Nephron (organoid): ENCODE measurements around the gene SLC11A2.
"Not testable (repeated sequence)": the region's sequence is repeated elsewhere in the genome, so short reads cannot be mapped to it uniquely, and the experiment has no call there.

Source experiments
- H3K27ac Mint-ChIP-seq, 3 experiments: 2 replicates each; pipeline ENCODE4 v1.8.0; 2020; ENCODE audit warnings: mixed read lengths in 3 of 3, mild to moderate bottlenecking in 2 of 3, moderate library complexity in 1 of 3
- H3K27me3 Mint-ChIP-seq: 2 replicates; pipeline ENCODE4 v1.8.0; 2021; ENCODE audit warnings: low read depth, mild to moderate bottlenecking, moderate library complexity, mixed read lengths
- H3K36me3 Mint-ChIP-seq: 2 replicates; pipeline ENCODE4 v1.8.0; 2020; ENCODE audit warnings: low read depth, mixed read lengths
- H3K4me1 Mint-ChIP-seq: 2 replicates; pipeline ENCODE4 v1.8.0; 2020; ENCODE audit warnings: mixed read lengths
- H3K4me3 Mint-ChIP-seq, 3 experiments: 2 replicates each; pipeline ENCODE4 v1.8.0; 2020; ENCODE audit warnings: mild to moderate bottlenecking in 3 of 3, mixed read lengths in 3 of 3, moderate library complexity in 2 of 3
- H3K9me3 Mint-ChIP-seq: 2 replicates; pipeline ENCODE4 v1.8.0; 2020; ENCODE audit warnings: mixed read lengths
- TF ChIP-seq, protein P1 (sequence below), 3 experiments: fragments of 200-600 bp; sonication (generic); IDR thresholded peaks; one replicate each; pipeline ENCODE4 v1.5.0; 2021; ENCODE audit warnings: antibody characterized with exemption in 3 of 3; ENCODE audit not compliant: unreplicated experiment in 3 of 3

SLC11A2 gene

DNA sequence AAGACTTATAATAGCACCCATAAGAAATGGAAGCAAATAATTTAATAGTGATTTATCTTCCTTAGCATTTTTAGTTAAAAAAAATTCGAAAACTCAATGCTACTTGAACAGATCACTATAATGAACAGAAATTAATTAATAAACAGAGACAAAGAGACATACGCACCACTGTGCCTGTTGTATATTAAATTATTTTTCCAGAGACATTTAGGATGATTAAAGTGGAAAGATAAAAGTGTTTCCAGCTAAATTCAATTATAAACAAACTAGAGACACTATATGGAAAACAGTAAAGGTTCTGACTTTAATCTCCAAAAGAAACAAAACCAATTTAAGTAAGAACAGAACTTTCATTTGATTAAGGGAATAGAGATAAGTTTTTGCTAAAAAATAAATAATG, 70.5 kb downstream of the SLC11A2 start:
- H3K27me3 Mint-ChIP-seq = no peaks in the 10 kb centered on the region
- no peaks in the 10 kb centered on the region for H3K9me3 Mint-ChIP-seq
- H3K4me3 Mint-ChIP-seq = no peak overlapping the region
- H3K36me3 Mint-ChIP-seq = no peaks in the 10 kb centered on the region
- TF ChIP-seq, protein P1, sequence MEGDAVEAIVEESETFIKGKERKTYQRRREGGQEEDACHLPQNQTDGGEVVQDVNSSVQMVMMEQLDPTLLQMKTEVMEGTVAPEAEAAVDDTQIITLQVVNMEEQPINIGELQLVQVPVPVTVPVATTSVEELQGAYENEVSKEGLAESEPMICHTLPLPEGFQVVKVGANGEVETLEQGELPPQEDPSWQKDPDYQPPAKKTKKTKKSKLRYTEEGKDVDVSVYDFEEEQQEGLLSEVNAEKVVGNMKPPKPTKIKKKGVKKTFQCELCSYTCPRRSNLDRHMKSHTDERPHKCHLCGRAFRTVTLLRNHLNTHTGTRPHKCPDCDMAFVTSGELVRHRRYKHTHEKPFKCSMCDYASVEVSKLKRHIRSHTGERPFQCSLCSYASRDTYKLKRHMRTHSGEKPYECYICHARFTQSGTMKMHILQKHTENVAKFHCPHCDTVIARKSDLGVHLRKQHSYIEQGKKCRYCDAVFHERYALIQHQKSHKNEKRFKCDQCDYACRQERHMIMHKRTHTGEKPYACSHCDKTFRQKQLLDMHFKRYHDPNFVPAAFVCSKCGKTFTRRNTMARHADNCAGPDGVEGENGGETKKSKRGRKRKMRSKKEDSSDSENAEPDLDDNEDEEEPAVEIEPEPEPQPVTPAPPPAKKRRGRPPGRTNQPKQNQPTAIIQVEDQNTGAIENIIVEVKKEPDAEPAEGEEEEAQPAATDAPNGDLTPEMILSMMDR (IDR thresholded peaks at IDR 0.05; ENCODE audit: unreplicated experiment in 3 of 3) = no peak
- no peaks in the 10 kb centered on the region for H3K4me1 Mint-ChIP-seq
- H3K27ac Mint-ChIP-seq = no peak overlapping the region

DNA sequence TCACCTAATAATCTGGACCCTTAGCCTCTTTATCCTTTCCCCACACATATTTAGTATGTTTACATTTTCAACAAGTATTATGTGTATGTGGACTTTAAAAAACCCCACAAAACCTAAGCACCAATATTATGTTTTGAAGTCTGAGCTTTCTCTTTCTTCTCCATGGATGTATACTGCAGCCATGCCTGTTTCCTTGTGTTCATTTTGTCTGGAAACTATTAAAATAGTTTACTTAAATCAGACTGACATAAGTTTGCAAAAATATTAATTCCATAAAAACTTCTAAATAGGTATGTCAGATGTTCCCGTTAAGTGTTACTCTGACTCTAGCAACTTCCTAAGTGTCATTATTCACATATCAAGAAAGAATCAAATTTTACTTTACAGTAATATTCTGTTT, 70.9 kb downstream of the SLC11A2 start:
- Mint-ChIP-seq H3K27ac (no peak overlapping the region), H3K36me3 (no peaks in the 10 kb centered on the region), H3K9me3 (no peaks in the 10 kb centered on the region), H3K4me3 (no peak overlapping the region), H3K27me3 (no peaks in the 10 kb centered on the region), H3K4me1 (no peaks in the 10 kb centered on the region)
- TF ChIP-seq, protein P1 (IDR thresholded peaks at IDR 0.05; ENCODE audit: unreplicated experiment in 3 of 3) = no peak

GRCh38 chr12:50954789-50955188, 71.4 kb downstream of the SLC11A2 start:
- not testable (repeated sequence) for H3K4me3 Mint-ChIP-seq, H3K4me1 Mint-ChIP-seq, H3K9me3 Mint-ChIP-seq, H3K36me3 Mint-ChIP-seq, H3K27me3 Mint-ChIP-seq, H3K27ac Mint-ChIP-seq

GRCh38 chr12:50953047-50953446, 73.1 kb downstream of the SLC11A2 start:
- Mint-ChIP-seq H3K4me1 (peaks cover 3% of the 10 kb centered on the region), H3K36me3 (no peaks in the 10 kb centered on the region), H3K9me3 (peaks cover 1% of the 10 kb centered on the region), H3K27ac (no peak overlapping the region), H3K4me3 (no peak overlapping the region), H3K27me3 (no peaks in the 10 kb centered on the region)
- TF ChIP-seq, protein P1 (IDR thresholded peaks at IDR 0.05; ENCODE audit: unreplicated experiment in 3 of 3) = no peak

DNA sequence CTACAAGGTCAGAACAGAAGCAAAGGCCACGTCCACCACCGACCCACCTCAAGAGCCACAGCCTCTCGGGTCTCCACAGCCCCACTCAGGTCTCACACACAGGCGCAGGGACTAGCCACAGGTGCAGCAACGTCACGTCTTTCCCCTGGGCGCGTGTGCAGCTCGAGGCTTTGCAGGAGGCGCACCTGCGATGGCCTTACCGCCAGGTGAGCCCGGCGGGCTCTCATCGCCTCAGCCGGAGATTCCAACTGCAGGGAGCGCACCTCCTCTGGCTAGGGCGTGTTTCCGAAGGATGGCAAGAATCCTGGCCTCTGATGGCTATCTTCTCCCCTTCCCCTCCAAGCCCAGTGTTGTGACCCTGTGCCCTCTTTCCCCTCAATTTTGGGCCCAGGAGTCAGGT, 73.7 kb downstream of the SLC11A2 start, which contains the start of gene HIGD1C:
HIGD1C (plus strand) TSS at position 35 of the 400 bp plus-strand sequence. CDS start 1,455 bp downstream, outside the sequence.
- Mint-ChIP-seq H3K9me3 (peaks cover 2% of the 10 kb centered on the region), H3K4me1 (peaks cover 6% of the 10 kb centered on the region), H3K27ac (no peak within 1 kb of the TSS), H3K27me3 (no peaks in the 10 kb centered on the region), H3K4me3 (no peak within 1 kb of the TSS), H3K36me3 (no peaks in the 10 kb centered on the region)
- TF ChIP-seq, protein P1 (IDR thresholded peaks at IDR 0.05; ENCODE audit: unreplicated experiment in 3 of 3) = no peak

DNA sequence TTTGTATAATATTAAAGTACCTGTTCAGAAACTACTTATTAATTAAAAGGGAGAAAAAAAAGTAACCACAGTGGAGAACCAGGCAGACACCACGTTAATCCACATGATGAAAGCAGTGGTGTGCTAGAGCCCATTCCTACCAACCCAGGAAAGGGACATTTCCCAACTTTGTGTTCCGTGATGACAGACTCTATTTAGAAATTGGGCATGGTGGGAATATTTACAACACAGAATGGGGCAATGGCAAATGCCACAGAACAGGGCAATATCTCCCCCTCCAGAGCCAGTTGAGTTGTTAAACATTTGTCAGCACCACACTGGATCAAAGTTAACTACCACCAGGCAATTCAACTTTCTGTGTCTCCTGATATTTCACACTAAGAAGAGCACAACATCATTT, 75.1 kb downstream of the SLC11A2 start:
- Mint-ChIP-seq H3K9me3 (peaks cover 6% of the 10 kb centered on the region), H3K4me1 (peaks cover 6% of the 10 kb centered on the region), H3K27ac (no peak overlapping the region), H3K36me3 (no peaks in the 10 kb centered on the region), H3K27me3 (no peaks in the 10 kb centered on the region), H3K4me3 (no peak overlapping the region)
- TF ChIP-seq, protein P1 (IDR thresholded peaks at IDR 0.05; ENCODE audit: unreplicated experiment in 3 of 3) = no peak
